ENCODE measurements around the gene MPC2.
"Not testable (repeated sequence)": the region's sequence is repeated elsewhere in the genome, so short reads cannot be mapped to it uniquely, and the experiment has no call there.

The MPC2 gene

DNA sequence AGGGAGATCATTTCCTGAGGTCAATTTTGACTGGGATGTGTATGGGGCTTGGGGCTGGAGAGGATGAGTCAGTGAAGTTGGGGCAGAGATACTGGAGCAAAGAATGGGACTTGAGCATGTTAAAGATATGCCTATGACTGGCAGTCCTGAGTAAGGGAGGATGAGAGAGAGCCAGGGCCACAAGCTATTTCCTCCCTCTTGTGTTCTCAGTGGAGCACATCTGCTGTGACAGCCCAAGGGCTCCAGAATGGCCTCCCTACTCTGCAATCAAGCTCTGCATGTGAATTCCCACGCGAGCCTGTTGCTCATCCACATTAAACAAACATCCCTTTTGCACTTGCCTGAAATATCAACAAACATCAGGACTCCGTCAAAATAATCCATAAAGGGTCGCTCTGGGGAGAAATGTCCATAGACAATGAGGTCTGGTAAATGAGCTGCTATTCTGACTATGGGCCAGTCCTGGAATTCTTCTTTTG, 32.2 kb downstream of the MPC2 start:
- DNase-seq, result no peak

DNA sequence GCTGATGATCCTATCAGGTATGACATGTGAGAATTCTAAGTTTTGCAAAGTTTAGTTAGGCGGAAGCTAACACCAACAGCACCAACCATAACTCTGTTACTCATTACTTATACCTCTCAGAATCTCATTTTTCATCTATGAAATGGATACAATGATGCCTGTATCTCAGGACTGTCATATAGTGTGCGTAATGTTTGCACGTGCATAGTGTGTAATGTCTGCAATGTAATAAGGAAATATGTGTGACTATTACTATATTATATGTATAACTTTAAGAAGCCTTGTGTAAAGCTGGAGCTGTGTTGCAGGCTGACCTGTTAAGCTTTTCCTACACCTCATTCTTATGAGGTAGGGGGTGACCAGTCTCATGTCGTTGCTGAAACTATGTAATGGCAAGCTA, 36.0 kb downstream of the MPC2 start:
- DNase-seq, result no peak

- DNase-seq, result no peak
Observed at GRCh38 chr1:167899253-167899681, 37.6 kb downstream of the MPC2 start.

GRCh38 chr1:167898578-167899222, 38.2 kb downstream of the MPC2 start:
- DNase-seq, result no peak

GRCh38 chr1:167893798-167894197, 43.1 kb downstream of the MPC2 start:
- no peak for DNase-seq

DNA sequence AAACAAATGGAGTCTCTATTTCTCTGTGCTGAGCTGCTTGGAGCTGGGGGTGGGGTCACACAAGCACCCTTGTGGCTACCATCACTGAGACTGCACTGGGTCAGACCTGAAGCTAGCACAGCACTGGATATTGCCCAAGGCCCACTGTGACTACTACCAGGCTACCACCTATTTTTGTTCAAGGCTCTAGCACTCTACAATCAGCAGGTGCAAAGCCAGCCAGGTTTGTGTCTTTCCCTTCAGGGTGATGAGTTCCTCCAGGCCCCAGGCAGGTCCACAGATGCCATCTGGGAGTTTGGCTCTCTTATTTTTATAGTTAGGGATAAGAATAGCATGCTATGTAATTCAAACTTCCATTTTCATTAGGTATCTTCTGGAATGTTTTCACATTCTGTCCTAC, 46.5 kb downstream of the MPC2 start:
- no peak for DNase-seq

GRCh38 chr1:167887187-167887586, 49.7 kb downstream of the MPC2 start:
- not testable (repeated sequence) for DNase-seq

GRCh38 chr1:167882376-167882775, 54.5 kb downstream of the MPC2 start:
- no peak for DNase-seq

GRCh38 chr1:167881786-167882185, 55.1 kb downstream of the MPC2 start:
- DNase-seq, result no peak

DNA sequence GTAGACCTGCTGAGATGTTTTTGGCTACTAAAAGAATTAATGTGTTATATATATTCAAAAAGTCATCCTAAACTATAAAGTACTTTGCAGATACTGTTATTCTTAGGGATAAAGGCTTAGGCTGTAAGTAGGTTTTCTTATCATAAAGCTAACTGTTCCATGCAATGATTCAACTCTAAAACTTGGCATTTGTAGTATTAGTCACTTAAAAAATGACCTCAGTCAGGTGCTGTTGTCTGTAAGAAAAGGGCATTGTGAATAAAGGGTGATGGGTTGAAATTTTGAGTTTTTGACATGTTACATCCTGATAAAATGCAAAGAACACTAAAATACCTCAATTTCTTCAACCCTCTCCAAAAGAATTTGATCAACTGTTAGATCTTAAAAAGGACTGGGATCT, 55.8 kb downstream of the MPC2 start:
- no peak for DNase-seq

DNA sequence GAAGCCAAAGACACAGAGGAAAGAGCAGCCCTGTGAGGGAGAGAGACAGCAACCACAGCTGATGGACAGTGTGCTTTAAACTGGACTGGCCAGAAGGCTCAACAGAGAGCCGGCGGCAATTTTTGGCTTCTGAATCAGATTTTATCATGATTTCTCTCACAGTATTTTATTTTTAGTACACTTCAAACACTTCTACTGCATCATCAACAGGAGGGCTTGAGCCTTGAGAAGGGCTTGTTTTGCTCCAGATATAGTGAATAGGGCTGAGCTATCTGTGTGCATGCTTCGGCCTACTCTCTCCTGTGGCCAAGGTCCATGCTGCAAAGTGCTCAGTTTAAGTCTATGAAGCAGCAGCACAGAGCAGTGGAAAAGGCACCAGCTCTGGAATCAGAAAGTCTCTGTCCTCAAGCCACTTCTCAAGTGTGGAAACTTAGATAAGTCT, 56.3 kb downstream of the MPC2 start:
- no peak for DNase-seq

DNA sequence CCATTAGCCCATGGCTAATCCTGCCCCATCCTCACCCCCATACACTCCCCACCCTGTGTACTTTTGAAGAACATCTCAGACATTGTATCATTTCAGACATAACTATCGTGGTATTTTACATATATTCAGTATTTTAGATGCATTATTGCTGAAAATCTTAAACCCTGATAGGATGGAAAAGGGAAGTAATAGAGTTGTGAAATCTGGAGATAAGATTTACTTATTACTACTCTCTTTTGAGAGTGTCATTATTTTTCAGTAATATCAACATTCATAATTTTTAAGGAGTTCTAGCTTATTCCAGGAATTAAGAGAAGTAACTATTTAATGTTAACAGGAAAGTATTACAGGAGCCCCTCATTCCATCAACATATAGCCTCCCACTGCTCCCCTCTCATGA, 57.4 kb downstream of the MPC2 start:
- no peak for DNase-seq

DNA sequence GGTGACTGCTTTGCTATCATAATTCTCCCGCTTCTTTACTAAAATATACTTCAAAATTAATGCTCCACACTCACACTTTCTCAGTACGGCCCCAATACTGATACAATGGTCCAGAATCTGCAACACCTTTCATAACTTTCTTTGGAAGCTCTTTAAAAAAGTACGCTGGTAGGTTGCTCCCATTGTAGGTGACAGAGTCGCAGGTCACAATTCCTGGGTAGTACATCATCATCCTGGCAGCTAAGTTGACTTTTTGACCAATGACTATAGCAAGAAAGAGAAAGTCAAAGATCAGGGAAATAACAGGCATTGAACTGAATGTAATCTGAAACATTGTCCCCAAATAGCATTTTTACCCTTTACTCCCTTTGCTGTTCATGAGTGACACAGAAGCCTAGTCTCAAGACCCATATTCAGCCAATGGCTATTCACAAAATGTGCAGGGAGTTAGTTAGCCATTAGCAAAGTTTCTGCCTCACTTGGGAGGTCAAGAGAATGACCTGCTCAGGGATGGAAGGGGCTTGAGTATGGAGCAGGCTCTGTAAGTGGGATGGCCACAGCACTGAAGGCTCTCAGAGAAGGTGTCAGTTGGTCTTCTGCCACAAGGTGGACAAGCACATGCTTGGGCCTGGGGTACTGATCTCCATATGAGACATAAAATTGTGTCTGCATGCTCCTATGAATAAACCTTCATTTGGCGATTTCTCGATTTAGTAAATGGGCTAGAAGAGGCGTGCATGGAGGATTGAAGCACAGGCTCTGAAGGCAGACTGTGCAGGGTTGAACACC, 58.3 kb downstream of the MPC2 start:
- no peak for DNase-seq

DNA sequence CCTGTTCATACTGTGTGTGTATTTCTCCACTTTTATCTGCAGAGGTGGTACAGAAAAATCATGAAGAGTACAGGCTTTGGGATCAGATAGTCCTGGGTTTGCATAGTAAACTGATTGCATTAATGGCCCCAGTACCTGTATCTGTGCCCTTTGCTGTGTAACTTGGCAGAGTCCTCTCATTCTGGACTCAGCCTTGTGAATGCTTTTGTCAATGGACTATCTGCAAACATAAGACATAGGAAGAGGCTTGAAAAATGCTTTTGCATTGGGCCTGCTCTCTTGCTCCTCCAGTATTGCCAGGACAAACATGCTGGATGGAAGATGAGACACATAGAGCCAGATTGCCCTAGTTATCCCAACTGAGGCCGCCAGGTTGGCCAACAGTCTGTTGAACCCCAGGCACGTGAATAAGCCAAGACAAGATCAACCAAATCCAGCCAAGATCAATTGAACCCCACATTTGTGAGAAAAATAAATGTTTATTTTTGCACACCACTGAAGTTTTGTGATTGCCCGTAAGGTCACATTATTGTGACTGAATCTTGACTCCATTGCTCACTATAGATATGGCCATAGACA, 60.2 kb downstream of the MPC2 start:
- no peak for DNase-seq

- DNase-seq, result no peak
Observed at GRCh38 chr1:167871331-167871730, 65.5 kb downstream of the MPC2 start.

DNA sequence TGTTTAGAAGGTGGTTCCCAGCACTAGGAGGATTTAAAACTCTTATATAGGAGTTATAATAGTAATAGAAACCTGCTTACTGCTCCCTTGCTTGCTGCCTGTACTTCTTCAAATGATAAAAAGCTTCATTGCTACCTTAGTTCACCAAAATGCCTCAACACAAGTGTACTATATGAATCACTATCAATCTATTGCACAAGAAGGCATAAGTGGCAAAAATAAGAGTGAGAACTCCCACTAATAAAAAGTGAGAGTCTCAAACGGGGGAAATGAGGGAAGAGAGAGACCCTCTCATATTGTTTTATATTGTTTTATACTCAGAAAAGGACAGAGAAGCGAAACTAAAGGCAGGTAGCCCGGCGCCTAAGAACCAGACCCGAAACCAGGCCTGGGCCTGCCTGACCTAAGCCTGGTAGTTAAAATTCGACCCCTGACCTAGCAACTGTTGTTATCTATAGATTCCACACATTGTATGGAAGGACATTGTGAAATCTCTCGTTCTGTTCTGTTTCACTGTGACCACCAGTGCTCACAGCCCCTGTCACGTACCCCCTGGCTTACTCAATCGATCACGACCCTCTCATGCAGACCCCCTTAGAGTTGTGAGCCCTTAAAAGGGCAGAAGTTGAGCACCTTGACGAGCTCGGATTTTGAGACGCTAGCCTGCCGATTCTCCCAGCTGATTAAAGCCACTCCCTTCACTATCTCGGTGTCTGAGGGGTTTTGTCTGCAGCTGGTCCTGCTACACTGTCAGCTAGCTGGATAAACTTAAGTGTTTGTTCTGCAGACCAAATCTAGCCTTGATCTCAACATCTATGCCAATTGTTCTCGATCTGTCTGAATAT, 67.5 kb downstream of the MPC2 start:
- not testable (repeated sequence) for DNase-seq

DNA sequence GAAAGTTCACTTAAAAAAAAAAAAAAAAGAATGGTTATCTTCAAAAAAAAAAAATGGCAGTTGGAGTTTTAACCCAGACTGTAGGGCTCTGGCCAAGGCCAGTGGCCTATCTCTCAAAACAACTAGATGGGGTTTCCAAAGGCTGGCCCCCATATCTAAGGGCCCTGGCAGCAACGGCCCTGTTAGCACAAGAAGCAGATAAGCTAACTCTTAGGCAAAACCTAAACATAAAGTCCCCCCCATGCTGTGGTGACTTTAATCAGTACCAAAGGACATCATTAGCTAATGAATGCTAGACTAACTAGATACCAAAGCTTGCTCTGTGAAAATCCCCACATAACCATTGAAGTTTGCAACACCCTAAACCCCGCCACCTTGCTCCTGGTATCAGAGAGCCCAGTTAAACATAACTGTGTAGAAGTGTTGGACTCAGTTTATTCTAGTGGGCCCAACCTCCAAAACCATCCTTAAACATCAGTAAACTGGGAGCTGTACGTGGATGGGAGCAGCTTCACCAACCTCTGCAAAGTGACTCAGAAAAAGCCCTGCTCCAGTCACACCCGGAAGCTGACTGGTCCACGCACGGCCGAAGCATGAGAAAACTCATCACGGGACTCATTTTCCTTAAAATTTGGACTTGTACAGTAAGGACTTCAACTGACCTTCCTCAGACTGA, 70.0 kb downstream of the MPC2 start:
- DNase-seq, result not testable (repeated sequence)
